ENCODE results near the gene MIS12. TPM values are rescaled to one million over a fixed set of nuclear protein-coding genes. Genes with fewer than 3 reads are reported as not detected.

The MIS12 gene
- total and polyA plus RNA-seq, 2 donors (not counting 1 experiment from before 2014, with no cell fraction given): 20.9 to 41.1 TPM

GRCh38 chr17:5444209-5444608 is 42.2 kb upstream of the MIS12 start:
- intact Hi-C loops (cut with micrococcal nuclease): no loop called here
- Histone ChIP-seq H3K9ac (ENCODE audit: low read length) (no peak overlapping the region), H3K27me3 (replicated peaks in 1 of 4; ENCODE audit: control extremely low read depth in 1 of 4, control insufficient read depth in 3 of 4, insufficient read depth in 4 of 4, low read length in 3 of 4) (no peaks in the 10 kb centered on the region), H3K36me3 (replicated peaks in 1 of 2; ENCODE audit: control extremely low read depth in 1 of 2, control insufficient read depth in 1 of 2, extremely low read depth in 1 of 2, insufficient read depth in 2 of 2, low read length in 1 of 2) (peaks cover 9 to 35% of the 10 kb centered on the region in 2 experiments), H3K79me2 (ENCODE audit: control insufficient read depth, insufficient read depth, low read length) (peaks cover 8% of the 10 kb centered on the region), H3K4me1 (ENCODE audit: control insufficient read depth in 2 of 2, insufficient read depth in 2 of 2, low read length in 2 of 2) (peaks cover 5 to 7% of the 10 kb centered on the region in 2 donors), H2AFZ (ENCODE audit: insufficient read depth, low read depth, low read length, poor library complexity, severe bottlenecking) (no peak overlapping the region), H3K4me3 (ENCODE audit: control extremely low read depth in 1 of 5, extremely low read depth in 1 of 5, insufficient read depth in 1 of 5, low read depth in 2 of 5, low read length in 4 of 5) (no peak overlapping the region), H3K4me2 (replicated peaks; ENCODE audit: low read depth, low read length, poor library complexity, severe bottlenecking) (no peak overlapping the region), H3K9me3 (ENCODE audit: control extremely low read depth in 1 of 3, control insufficient read depth in 2 of 3, insufficient read depth in 1 of 3, low read length in 2 of 3) (no peaks in the 10 kb centered on the region), H4K20me1 (ENCODE audit: control insufficient read depth, insufficient read depth, low read length, poor library complexity, severe bottlenecking) (no peaks in the 10 kb centered on the region), H3K27ac (ENCODE audit: low read length in 2 of 2) (no peak overlapping the region)
- Mint-ChIP-seq H3K27me3 (no peaks in the 10 kb centered on the region), H3K4me1 (peaks cover 11% of the 10 kb centered on the region), H3K4me3 (no peak overlapping the region), H3K27ac (no peak overlapping the region), H3K9me3 (ENCODE audit: insufficient read depth) (no peaks in the 10 kb centered on the region)
- 93% methylated on average over 22 of the region's 22 CpGs for WGBS (ENCODE audit: insufficient coverage)
- ATAC-seq (ENCODE audit: low read depth) (no peak), DNase-seq (no peak)
- ChIA-PET POLR2A (no interaction called here), CTCF (no interaction called here)
- no peak for TF ChIP-seq EZH2 (IDR thresholded peaks at IDR 0.05; ENCODE audit: borderline replicate concordance, insufficient read depth, low read depth, low read length, poor library complexity, severe bottlenecking)

GRCh38 chr17:5446786-5447185 is 39.6 kb upstream of the MIS12 start:
- Histone ChIP-seq H4K20me1 (ENCODE audit: control insufficient read depth, insufficient read depth, low read length, poor library complexity, severe bottlenecking) (no peaks in the 10 kb centered on the region), H3K9me3 (ENCODE audit: control extremely low read depth in 1 of 3, control insufficient read depth in 2 of 3, insufficient read depth in 1 of 3, low read length in 2 of 3) (no peaks in the 10 kb centered on the region), H3K4me2 (replicated peaks; ENCODE audit: low read depth, low read length, poor library complexity, severe bottlenecking) (no peak overlapping the region), H3K36me3 (replicated peaks in 1 of 2; ENCODE audit: control extremely low read depth in 1 of 2, control insufficient read depth in 1 of 2, extremely low read depth in 1 of 2, insufficient read depth in 2 of 2, low read length in 1 of 2) (peaks cover 15 to 50% of the 10 kb centered on the region in 2 experiments), H3K9ac (ENCODE audit: low read length) (no peak overlapping the region), H3K79me2 (ENCODE audit: control insufficient read depth, insufficient read depth, low read length) (peaks cover 8% of the 10 kb centered on the region), H2AFZ (ENCODE audit: insufficient read depth, low read depth, low read length, poor library complexity, severe bottlenecking) (no peak overlapping the region), H3K27me3 (replicated peaks in 1 of 4; ENCODE audit: control extremely low read depth in 1 of 4, control insufficient read depth in 3 of 4, insufficient read depth in 4 of 4, low read length in 3 of 4) (no peaks in the 10 kb centered on the region), H3K4me3 (ENCODE audit: control extremely low read depth in 1 of 5, extremely low read depth in 1 of 5, insufficient read depth in 1 of 5, low read depth in 2 of 5, low read length in 4 of 5) (no peak overlapping the region), H3K4me1 (ENCODE audit: control insufficient read depth in 2 of 2, insufficient read depth in 2 of 2, low read length in 2 of 2) (no peaks in the 10 kb centered on the region), H3K27ac (ENCODE audit: low read length in 2 of 2) (no peak overlapping the region)
- ChIA-PET CTCF (interaction anchor here (0.6 kb wide), 1 partner anchor 21 kb away, joined by 3 read pairs; no protein-coding TSS in a partner anchor), POLR2A (no interaction called here)
- H3K27me3 Mint-ChIP-seq: no peaks in the 10 kb centered on the region
- TF ChIP-seq EZH2 (IDR thresholded peaks at IDR 0.05; ENCODE audit: borderline replicate concordance, insufficient read depth, low read depth, low read length, poor library complexity, severe bottlenecking) (no peak), CTCF (IDR thresholded peaks at IDR 0.05) (no peak)
- no peak overlapping the region for H3K4me3 Mint-ChIP-seq
- DNase-seq (no peak), ATAC-seq (ENCODE audit: low read depth) (no peak)
- H3K4me1 Mint-ChIP-seq: no peaks in the 10 kb centered on the region
- 89% methylated on average over 5 of the region's 8 CpGs for WGBS (ENCODE audit: insufficient coverage)
- intact Hi-C loops (cut with micrococcal nuclease): no loop called here
- H3K27ac Mint-ChIP-seq: no peak overlapping the region
- H3K9me3 Mint-ChIP-seq (ENCODE audit: insufficient read depth): no peaks in the 10 kb centered on the region

All from B cell (primary cell).